ENCODE measurements around the gene VSIG1.

DNA sequence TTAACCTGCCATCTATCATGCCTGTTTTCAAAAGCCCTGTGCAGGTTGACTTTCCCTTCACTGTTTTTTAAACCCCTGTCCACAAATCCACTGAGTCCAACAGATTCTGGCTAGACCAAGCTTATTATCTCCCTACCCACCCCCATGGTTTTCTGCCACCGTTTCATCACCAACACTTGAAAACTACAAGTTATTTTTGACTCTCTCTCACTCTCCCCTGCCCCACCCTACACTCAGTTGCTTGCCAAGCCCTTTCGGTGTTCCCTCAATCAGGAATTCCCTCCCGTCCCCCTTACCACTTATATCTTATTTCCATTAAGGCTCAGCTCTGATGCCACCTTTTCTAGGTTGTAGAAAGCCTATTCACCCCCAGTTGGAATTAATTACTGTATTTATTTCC is 76.4 kb downstream of the VSIG1 start:
- TF ChIP-seq, protein P1, sequence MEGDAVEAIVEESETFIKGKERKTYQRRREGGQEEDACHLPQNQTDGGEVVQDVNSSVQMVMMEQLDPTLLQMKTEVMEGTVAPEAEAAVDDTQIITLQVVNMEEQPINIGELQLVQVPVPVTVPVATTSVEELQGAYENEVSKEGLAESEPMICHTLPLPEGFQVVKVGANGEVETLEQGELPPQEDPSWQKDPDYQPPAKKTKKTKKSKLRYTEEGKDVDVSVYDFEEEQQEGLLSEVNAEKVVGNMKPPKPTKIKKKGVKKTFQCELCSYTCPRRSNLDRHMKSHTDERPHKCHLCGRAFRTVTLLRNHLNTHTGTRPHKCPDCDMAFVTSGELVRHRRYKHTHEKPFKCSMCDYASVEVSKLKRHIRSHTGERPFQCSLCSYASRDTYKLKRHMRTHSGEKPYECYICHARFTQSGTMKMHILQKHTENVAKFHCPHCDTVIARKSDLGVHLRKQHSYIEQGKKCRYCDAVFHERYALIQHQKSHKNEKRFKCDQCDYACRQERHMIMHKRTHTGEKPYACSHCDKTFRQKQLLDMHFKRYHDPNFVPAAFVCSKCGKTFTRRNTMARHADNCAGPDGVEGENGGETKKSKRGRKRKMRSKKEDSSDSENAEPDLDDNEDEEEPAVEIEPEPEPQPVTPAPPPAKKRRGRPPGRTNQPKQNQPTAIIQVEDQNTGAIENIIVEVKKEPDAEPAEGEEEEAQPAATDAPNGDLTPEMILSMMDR (IDR thresholded peaks at IDR 0.05), result no peak
- no peak for TF ChIP-seq POLR2A (IDR thresholded peaks at IDR 0.05)
